Smooth muscle cell (in vitro differentiated cells): ENCODE data around the gene PNLDC1. TPM values are rescaled to one million over a fixed set of nuclear protein-coding genes. Genes with fewer than 3 reads are reported as not detected.

Source experiments
- DNase-seq: peaks from one replicate; lab custom pipeline; 2025; ENCODE audit not compliant: unreplicated experiment; lab: John Stamatoyannopoulos, UW
- H2AFZ ChIP-seq: fragments of 200-600 bp; sonication (generic); 2 replicates; pipeline ENCODE4 v1.6.0; 2016; ENCODE audit warnings: antibody characterized with exemption, low read depth, mild to moderate bottlenecking
- H3F3A ChIP-seq: fragments of 200-600 bp; sonication (generic); 2 replicates; pipeline ENCODE4 v1.6.0; 2017; ENCODE audit warnings: antibody characterized with exemption, low read depth
- H3K27ac ChIP-seq: fragments of 200-600 bp; sonication (generic); 2 replicates; pipeline ENCODE4 v1.5.1; 2016; ENCODE audit warnings: low read depth, mild to moderate bottlenecking
- H3K27me3 ChIP-seq: fragments of 200-600 bp; sonication (generic); 2 replicates; pipeline ENCODE4 v1.6.1; 2016; ENCODE audit warnings: low read depth, mild to moderate bottlenecking
- H3K36me3 ChIP-seq: fragments of 200-600 bp; sonication (generic); 2 replicates; pipeline ENCODE4 v1.5.1; 2016; ENCODE audit warnings: low read depth
- H3K4me1 ChIP-seq: fragments of 200-600 bp; sonication (generic); 2 replicates; pipeline ENCODE4 v1.5.1; 2016; ENCODE audit warnings: low read depth
- H3K4me2 ChIP-seq: fragments of 200-600 bp; sonication (generic); 2 replicates; pipeline ENCODE4 v1.6.0; 2016; ENCODE audit warnings: mild to moderate bottlenecking
- H3K4me3 ChIP-seq: fragments of 200-600 bp; sonication (generic); 2 replicates; pipeline ENCODE4 v1.5.1; 2016; ENCODE audit warnings: mild to moderate bottlenecking
- H3K79me2 ChIP-seq: fragments of 200-600 bp; sonication (generic); 2 replicates; pipeline ENCODE4 v1.6.0; 2016; ENCODE audit warnings: low read depth, mild to moderate bottlenecking
- H3K9ac ChIP-seq: fragments of 200-600 bp; sonication (generic); 2 replicates; pipeline ENCODE4 v1.6.0; 2016; ENCODE audit warnings: low read depth
- H3K9me3 ChIP-seq: fragments of 200-600 bp; sonication (generic); replicated peaks from 2 replicates; pipeline ENCODE4 v1.5.1; 2016; ENCODE audit warnings: low read depth
- H4K20me1 ChIP-seq: fragments of 200-600 bp; sonication (generic); 2 replicates; pipeline ENCODE4 v1.6.0; 2016; ENCODE audit warnings: low read depth
- CTCF ChIP-seq: fragments of 200-600 bp; sonication (generic); IDR thresholded peaks from 2 replicates; pipeline ENCODE4 v1.5.1; 2017; ENCODE audit warnings: borderline replicate concordance, mild to moderate bottlenecking, antibody characterized with exemption; ENCODE audit not compliant: insufficient read depth, poor library complexity, severe bottlenecking
- WGBS: methylation state at CpG from one replicate; pipeline ENCODE4 v1.1.7; 2016; ENCODE audit warnings: low lambda C conversion rate; 5-methylcytosine and 5-hydroxymethylcytosine counted together
- polyA plus RNA-seq: library from polyadenylated mRNA; unstranded; fragments of >200 nt; fragmentation: Nextera tagmentation; extraction: Ambion mirVana; gene quantifications from 2 replicates; pipeline ENCODE4 v1.2.1, GENCODE V29; 2016
- total RNA-seq: library from RNA; depleted of rRNA; stranded (reverse); fragments of >200 nt; gene quantifications from 2 replicates; pipeline ENCODE4 v1.2.3, GENCODE V29; 2014

PNLDC1 gene
- total RNA-seq (not detected in 2 replicates), polyA plus RNA-seq (not detected in 2 replicates)

- Histone ChIP-seq H3K27me3 (no peaks in the 10 kb centered on the region), H3F3A (no peaks in the 10 kb centered on the region), H3K4me1 (no peaks in the 10 kb centered on the region), H3K4me2 (no peak within 1 kb of the TSS), H3K9me3 (no peaks in the 10 kb centered on the region), H3K36me3 (peaks cover 18% of the 10 kb centered on the region), H4K20me1 (peaks cover 7% of the 10 kb centered on the region), H2AFZ (no peak within 1 kb of the TSS), H3K79me2 (peaks cover 4% of the 10 kb centered on the region), H3K9ac (no peak within 1 kb of the TSS), H3K27ac (no peak within 1 kb of the TSS), H3K4me3 (no peak within 1 kb of the TSS)
- TF ChIP-seq CTCF: no peak
- WGBS: 95% methylated on average over 30 of the region's 50 CpGs
- no peak for DNase-seq
Observed at GRCh38 chr6:159800141-159800865, at the start of gene PNLDC1. Gene PNLDC1 (plus strand): TSS chr6:159800276. CDS start chr6:159800308, 32 bp downstream.

GRCh38 chr6:159751448-159751847 lies 48.6 kb upstream of the PNLDC1 start:
- Histone ChIP-seq H3K79me2 (peaks cover 39% of the 10 kb centered on the region), H2AFZ (no peak overlapping the region), H3K4me1 (no peaks in the 10 kb centered on the region), H4K20me1 (peaks cover 38% of the 10 kb centered on the region), H3F3A (peaks cover 26% of the 10 kb centered on the region), H3K9me3 (no peaks in the 10 kb centered on the region), H3K9ac (no peak overlapping the region), H3K27me3 (no peaks in the 10 kb centered on the region), H3K36me3 (peaks cover 41% of the 10 kb centered on the region), H3K4me3 (no peak overlapping the region), H3K4me2 (no peak overlapping the region), H3K27ac (no peak overlapping the region)
- DNase-seq: no peak
- WGBS: 97% methylated on average over 3 of the region's 3 CpGs
- no peak for TF ChIP-seq CTCF

- Histone ChIP-seq H3K27ac (peak overlapping the region; percentile 16), H2AFZ (no peak overlapping the region), H4K20me1 (peaks cover 26% of the 10 kb centered on the region), H3K4me3 (no peak overlapping the region), H3K9me3 (no peaks in the 10 kb centered on the region), H3K27me3 (no peaks in the 10 kb centered on the region), H3K36me3 (peaks cover 32% of the 10 kb centered on the region), H3F3A (peaks cover 24% of the 10 kb centered on the region), H3K79me2 (peaks cover 24% of the 10 kb centered on the region), H3K4me2 (no peak overlapping the region), H3K9ac (no peak overlapping the region), H3K4me1 (no peaks in the 10 kb centered on the region)
- WGBS: 92% methylated on average over 6 of the region's 6 CpGs
- no peak for TF ChIP-seq CTCF
- no peak for DNase-seq
Observed at GRCh38 chr6:159753081-159753872, 46.8 kb upstream of the PNLDC1 start.
